GM23338 (cell line): ENCODE data around the gene INS. TPM values are rescaled to one million over a fixed set of nuclear protein-coding genes. Genes with fewer than 3 reads are reported as not detected.

Experiments
- ATAC-seq: fragments of 200-7000 bp; cut with Tn5 transposase; 3 replicates; pipeline ENCODE4 v1.9.1; 2020
- DNase-seq: peaks from one replicate; pipeline ENCODE4 v3.0.0-alpha.2; 2015; ENCODE audit warnings: low spot score
- H2AFZ ChIP-seq: fragments of 200-600 bp; sonication (generic); 2 replicates; pipeline ENCODE4 v1.8.0; 2016; ENCODE audit warnings: antibody characterized with exemption, mild to moderate bottlenecking, moderate library complexity
- H3F3A ChIP-seq: fragments of 200-600 bp; sonication (generic); replicated peaks from 2 replicates; pipeline ENCODE4 v1.8.0; 2017; ENCODE audit warnings: antibody characterized with exemption, mixed run types, low read depth
- H3K27ac ChIP-seq: fragments of 200-600 bp; sonication (generic); 2 replicates; pipeline ENCODE4 v1.6.1; 2016; ENCODE audit warnings: low read depth
- H3K27me3 ChIP-seq: fragments of 200-600 bp; sonication (generic); 2 replicates; pipeline ENCODE4 v1.8.0; 2016; ENCODE audit warnings: mild to moderate bottlenecking, mixed run types, moderate library complexity; ENCODE audit not compliant: insufficient read depth
- H3K36me3 ChIP-seq: fragments of 200-600 bp; sonication (generic); 2 replicates; pipeline ENCODE4 v1.8.0; 2016; ENCODE audit warnings: mild to moderate bottlenecking; ENCODE audit not compliant: insufficient read depth
- H3K4me1 ChIP-seq: fragments of 200-600 bp; sonication (generic); 2 replicates; pipeline ENCODE4 v1.8.0; 2016; ENCODE audit warnings: mild to moderate bottlenecking, moderate library complexity; ENCODE audit not compliant: insufficient read depth
- H3K4me2 ChIP-seq: fragments of 200-600 bp; sonication (generic); 2 replicates; pipeline ENCODE4 v1.7.1; 2017; ENCODE audit warnings: mixed run types
- H3K4me3 ChIP-seq: fragments of 200-600 bp; sonication (generic); 2 replicates; pipeline ENCODE4 v1.6.1; 2016; ENCODE audit warnings: mixed run types
- H3K79me2 ChIP-seq: fragments of 200-600 bp; sonication (generic); replicated peaks from 2 replicates; pipeline ENCODE4 v1.8.0; 2017; ENCODE audit warnings: mild to moderate bottlenecking; ENCODE audit not compliant: insufficient read depth
- H3K9me2 ChIP-seq: fragments of 200-600 bp; sonication (generic); 2 replicates; pipeline ENCODE4 v1.8.0; 2017; ENCODE audit not compliant: insufficient read depth
- H4K20me1 ChIP-seq: fragments of 200-600 bp; sonication (generic); replicated peaks from 2 replicates; pipeline ENCODE4 v1.8.0; 2017; ENCODE audit warnings: mild to moderate bottlenecking; ENCODE audit not compliant: insufficient read depth
- H3K27ac Mint-ChIP-seq: 2 replicates; pipeline ENCODE4 v1.8.0; 2020; ENCODE audit warnings: inconsistent platforms, mild to moderate bottlenecking, moderate library complexity, mixed read lengths
- H3K27me3 Mint-ChIP-seq: 3 replicates; pipeline ENCODE4 v1.8.0; 2022; ENCODE audit warnings: low read depth, mild to moderate bottlenecking, moderate library complexity, mixed read lengths, inconsistent platforms; ENCODE audit not compliant: insufficient read depth, poor library complexity
- H3K36me3 Mint-ChIP-seq: 3 replicates; pipeline ENCODE4 v1.8.0; 2021; ENCODE audit warnings: low read depth, mild to moderate bottlenecking, inconsistent platforms, moderate library complexity, mixed read lengths
- H3K4me1 Mint-ChIP-seq: 3 replicates; pipeline ENCODE4 v1.8.0; 2020; ENCODE audit warnings: mild to moderate bottlenecking, inconsistent platforms, mixed read lengths
- H3K4me3 Mint-ChIP-seq: 3 replicates; pipeline ENCODE4 v1.8.0; 2021; ENCODE audit warnings: moderate library complexity, mild to moderate bottlenecking, inconsistent platforms, mixed read lengths
- H3K9me3 Mint-ChIP-seq: 3 replicates; pipeline ENCODE4 v1.8.0; 2020; ENCODE audit warnings: moderate library complexity, mild to moderate bottlenecking, inconsistent platforms, mixed read lengths
- CREB1 ChIP-seq: fragments of 250-450 bp; sonication (Bioruptor Pico); IDR thresholded peaks from 2 replicates; pipeline ENCODE4 v1.5.0; 2020; ENCODE audit warnings: low read depth, mild to moderate bottlenecking, moderate library complexity
- EZH2 ChIP-seq: fragments of 200-600 bp; sonication (generic); IDR thresholded peaks from one replicate; pipeline ENCODE4 v1.8.0; 2017; ENCODE audit warnings: antibody characterized with exemption, mild to moderate bottlenecking, low read depth; ENCODE audit not compliant: unreplicated experiment
- EZH2phosphoT487 ChIP-seq: fragments of 200-600 bp; sonication (generic); IDR thresholded peaks from one replicate; pipeline ENCODE4 v1.8.1; 2018; ENCODE audit warnings: antibody characterized with exemption; ENCODE audit not compliant: unreplicated experiment
- JUNB ChIP-seq: IDR thresholded peaks from one replicate; pipeline ENCODE4 v1.6.1; 2016; ENCODE audit warnings: antibody characterized with exemption; ENCODE audit not compliant: unreplicated experiment
- NANOG ChIP-seq: IDR thresholded peaks from 2 replicates; pipeline ENCODE4 v1.6.1; 2016; ENCODE audit warnings: antibody characterized with exemption, borderline replicate concordance
- POLR2AphosphoS5 ChIP-seq: IDR thresholded peaks from 2 replicates; pipeline ENCODE4 v1.6.1; 2016; ENCODE audit warnings: antibody characterized with exemption, low read depth
- REST ChIP-seq: IDR thresholded peaks from one replicate; pipeline ENCODE4 v1.6.1; 2018; ENCODE audit warnings: antibody characterized with exemption; ENCODE audit not compliant: unreplicated experiment
- STAT1 ChIP-seq: IDR thresholded peaks from one replicate; pipeline ENCODE4 v1.6.1; 2016; ENCODE audit warnings: antibody characterized with exemption; ENCODE audit not compliant: unreplicated experiment
- ZNF114 ChIP-seq: fragments of 250-450 bp; sonication (Bioruptor Pico); IDR thresholded peaks from 2 replicates; pipeline ENCODE4 v1.5.0; 2020; ENCODE audit warnings: mild to moderate bottlenecking, moderate library complexity
- ZNF331 ChIP-seq: fragments of 250-450 bp; sonication (Bioruptor Pico); IDR thresholded peaks from 2 replicates; pipeline ENCODE4 v1.5.0; 2020; ENCODE audit warnings: low read depth, mild to moderate bottlenecking, moderate library complexity
- polyA plus RNA-seq: library from polyadenylated mRNA; unstranded; fragments of >200 nt; fragmentation: Nextera tagmentation; extraction: Ambion mirVana; gene quantifications from 2 replicates; pipeline ENCODE4 v1.2.1, GENCODE V29; 2016
- total RNA-seq: library from RNA; depleted of rRNA; stranded (reverse); fragments of >200 nt; shearing (Covaris generic); gene quantifications from 2 replicates; pipeline ENCODE4 v1.2.3, GENCODE V29; 2014
- TF ChIP-seq, protein P1 (sequence below), 2 experiments: fragments of 200-600 bp in 1 of 2; sonication (generic) in 1 of 2; conservative IDR thresholded peaks; 2 replicates each; pipeline versions ENCODE4 v1.5.1 to v1.6.1; 2016 to 2017; ENCODE audit warnings: antibody characterized with exemption in 2 of 2, low read depth in 2 of 2, mild to moderate bottlenecking in 2 of 2, moderate library complexity in 1 of 2
- TF ChIP-seq, protein P2 (sequence below): IDR thresholded peaks from 2 replicates; pipeline ENCODE4 v1.6.1; 2016; ENCODE audit warnings: antibody characterized with exemption

The INS gene
- total and polyA plus RNA-seq, 2 experiments from 2014 or later: not detected

DNA sequence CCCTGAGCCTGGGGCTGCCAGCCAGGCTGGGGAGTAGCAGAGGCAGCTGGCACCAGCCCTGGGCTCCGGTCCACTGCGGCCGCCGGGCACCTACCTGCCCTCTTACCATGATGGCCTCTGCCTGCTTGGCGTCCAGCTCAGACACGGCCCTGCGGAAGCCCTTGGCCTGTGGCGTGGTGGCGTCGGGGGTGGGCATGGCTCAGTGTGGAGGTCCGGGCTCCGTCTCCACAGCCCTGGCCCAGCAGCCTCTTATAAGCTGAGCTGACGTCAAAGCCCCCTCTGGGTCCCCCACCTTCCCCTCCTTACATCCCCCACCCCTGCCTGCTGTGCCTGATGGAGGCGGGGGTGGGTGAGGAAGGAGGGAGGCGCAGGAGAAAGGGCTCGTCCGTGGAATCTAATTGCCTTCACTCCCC is 10.6 kb upstream of the INS start, which contains the start of gene TH:
Gene TH (minus strand): TSS at position 225 of the 413 bp plus-strand sequence. CDS start 29 bp downstream, at position 196.
- Histone ChIP-seq H3K4me2 (no peak within 1 kb of the TSS), H3K4me3 (no peak within 1 kb of the TSS), H3K27ac (no peak within 1 kb of the TSS), H3K79me2 (no peaks in the 10 kb centered on the region), H3K4me1 (no peaks in the 10 kb centered on the region), H3K36me3 (no peaks in the 10 kb centered on the region), H4K20me1 (no peaks in the 10 kb centered on the region), H3K9me2 (no peaks in the 10 kb centered on the region), H3F3A (no peaks in the 10 kb centered on the region), H2AFZ (no peak within 1 kb of the TSS), H3K27me3 (no peaks in the 10 kb centered on the region)
- DNase-seq (no peak), ATAC-seq (no peak)
- no peaks in the 10 kb centered on the region for H3K9me3 Mint-ChIP-seq
- H3K36me3 Mint-ChIP-seq: no peaks in the 10 kb centered on the region
- no peak within 1 kb of the TSS for H3K27ac Mint-ChIP-seq
- no peaks in the 10 kb centered on the region for H3K4me1 Mint-ChIP-seq
- no peak for TF ChIP-seq NANOG
- no peak for TF ChIP-seq STAT1
- no peak for TF ChIP-seq EZH2
- TF ChIP-seq ZNF331: no peak
- TF ChIP-seq, protein P1, sequence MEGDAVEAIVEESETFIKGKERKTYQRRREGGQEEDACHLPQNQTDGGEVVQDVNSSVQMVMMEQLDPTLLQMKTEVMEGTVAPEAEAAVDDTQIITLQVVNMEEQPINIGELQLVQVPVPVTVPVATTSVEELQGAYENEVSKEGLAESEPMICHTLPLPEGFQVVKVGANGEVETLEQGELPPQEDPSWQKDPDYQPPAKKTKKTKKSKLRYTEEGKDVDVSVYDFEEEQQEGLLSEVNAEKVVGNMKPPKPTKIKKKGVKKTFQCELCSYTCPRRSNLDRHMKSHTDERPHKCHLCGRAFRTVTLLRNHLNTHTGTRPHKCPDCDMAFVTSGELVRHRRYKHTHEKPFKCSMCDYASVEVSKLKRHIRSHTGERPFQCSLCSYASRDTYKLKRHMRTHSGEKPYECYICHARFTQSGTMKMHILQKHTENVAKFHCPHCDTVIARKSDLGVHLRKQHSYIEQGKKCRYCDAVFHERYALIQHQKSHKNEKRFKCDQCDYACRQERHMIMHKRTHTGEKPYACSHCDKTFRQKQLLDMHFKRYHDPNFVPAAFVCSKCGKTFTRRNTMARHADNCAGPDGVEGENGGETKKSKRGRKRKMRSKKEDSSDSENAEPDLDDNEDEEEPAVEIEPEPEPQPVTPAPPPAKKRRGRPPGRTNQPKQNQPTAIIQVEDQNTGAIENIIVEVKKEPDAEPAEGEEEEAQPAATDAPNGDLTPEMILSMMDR (conservative IDR thresholded peaks at IDR 0.05; ENCODE audit: low read depth in 2 of 2): no peak
- TF ChIP-seq CREB1 (CRISPR knock-in tag): no peak
- TF ChIP-seq JUNB: no peak
- no peak within 1 kb of the TSS for H3K4me3 Mint-ChIP-seq
- peaks cover 23% of the 10 kb centered on the region for H3K27me3 Mint-ChIP-seq

GRCh38 chr11:2169626-2170570 is 8.9 kb upstream of the INS start:
- no peaks in the 10 kb centered on the region for H3F3A ChIP-seq
- no peaks in the 10 kb centered on the region for H3K4me1 Mint-ChIP-seq
- H3K4me1 ChIP-seq: no peaks in the 10 kb centered on the region
- ATAC-seq (no peak), DNase-seq (no peak)
- H3K27ac ChIP-seq: no peak overlapping the region
- no peaks in the 10 kb centered on the region for H3K9me2 ChIP-seq
- H3K4me2 ChIP-seq: no peak overlapping the region
- H4K20me1 ChIP-seq: no peaks in the 10 kb centered on the region
- peaks cover 16% of the 10 kb centered on the region for H3K27me3 Mint-ChIP-seq
- H3K4me3 Mint-ChIP-seq: no peak overlapping the region
- no peaks in the 10 kb centered on the region for H3K79me2 ChIP-seq
- no peak overlapping the region for H3K27ac Mint-ChIP-seq
- no peaks in the 10 kb centered on the region for H3K36me3 Mint-ChIP-seq
- no peaks in the 10 kb centered on the region for H3K9me3 Mint-ChIP-seq
- H2AFZ ChIP-seq: no peak overlapping the region
- H3K27me3 ChIP-seq: no peaks in the 10 kb centered on the region
- no peak overlapping the region for H3K4me3 ChIP-seq
- no peaks in the 10 kb centered on the region for H3K36me3 ChIP-seq
- TF ChIP-seq POLR2AphosphoS5 (no peak), STAT1 (no peak), CREB1 (CRISPR knock-in tag) (no peak), EZH2phosphoT487 (no peak), JUNB (no peak), REST (no peak), NANOG (no peak), EZH2 (no peak), ZNF331 (no peak), ZNF114 (CRISPR knock-in tag) (no peak)
- TF ChIP-seq, protein P2, sequence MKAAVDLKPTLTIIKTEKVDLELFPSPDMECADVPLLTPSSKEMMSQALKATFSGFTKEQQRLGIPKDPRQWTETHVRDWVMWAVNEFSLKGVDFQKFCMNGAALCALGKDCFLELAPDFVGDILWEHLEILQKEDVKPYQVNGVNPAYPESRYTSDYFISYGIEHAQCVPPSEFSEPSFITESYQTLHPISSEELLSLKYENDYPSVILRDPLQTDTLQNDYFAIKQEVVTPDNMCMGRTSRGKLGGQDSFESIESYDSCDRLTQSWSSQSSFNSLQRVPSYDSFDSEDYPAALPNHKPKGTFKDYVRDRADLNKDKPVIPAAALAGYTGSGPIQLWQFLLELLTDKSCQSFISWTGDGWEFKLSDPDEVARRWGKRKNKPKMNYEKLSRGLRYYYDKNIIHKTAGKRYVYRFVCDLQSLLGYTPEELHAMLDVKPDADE: no peak
- TF ChIP-seq, protein P1 (conservative IDR thresholded peaks at IDR 0.05; ENCODE audit: low read depth in 2 of 2): no peak
